ENCODE data around the gene PKHD1. TPM values are rescaled to one million over a fixed set of nuclear protein-coding genes. Genes with fewer than 3 reads are reported as not detected.

PKHD1 gene
- total RNA-seq, 1 experiment from 2014 or later, result 0.40 TPM

DNA sequence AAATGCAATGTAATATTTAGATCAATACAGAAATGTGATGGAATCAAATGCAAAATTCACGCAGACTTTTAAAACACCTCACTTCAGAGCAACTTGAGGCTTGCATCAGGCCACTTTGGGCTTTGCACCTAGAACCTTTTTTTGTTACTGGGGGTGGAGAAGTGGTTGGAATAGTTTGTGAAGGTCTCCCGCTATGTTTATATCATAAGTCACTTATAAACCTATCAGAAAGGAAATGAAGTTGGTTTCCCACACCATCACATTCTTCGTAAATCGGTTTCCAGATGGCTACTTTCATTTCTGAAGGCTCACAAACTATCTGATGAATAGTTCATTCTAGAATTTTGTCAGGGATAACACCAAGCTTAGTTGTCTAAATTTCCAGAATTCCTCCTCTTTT lies 74.8 kb downstream of the PKHD1 start:
- Histone ChIP-seq H3K27me3 (ENCODE audit: low read length) (no peaks in the 10 kb centered on the region), H4K20me1 (ENCODE audit: low read length) (no peaks in the 10 kb centered on the region), H3F3A (ENCODE audit: low read length, unreplicated experiment) (no peaks in the 10 kb centered on the region), H3K4me1 (ENCODE audit: insufficient read depth, low read length) (peaks cover 10% of the 10 kb centered on the region; the same call in 1 of the 2 replicates), H3K4me2 (ENCODE audit: low read length) (no peak overlapping the region), H3K79me2 (ENCODE audit: low read length) (no peaks in the 10 kb centered on the region), H3K36me3 (ENCODE audit: low read depth, low read length) (no peaks in the 10 kb centered on the region), H3K9ac (ENCODE audit: low read length) (no peak overlapping the region), H3K9me3 (ENCODE audit: low read length) (no peaks in the 10 kb centered on the region), H2AFZ (ENCODE audit: low read length) (no peak overlapping the region), H3K9me2 (replicated peaks; ENCODE audit: low read length) (no peaks in the 10 kb centered on the region), H3K4me3 (ENCODE audit: low read length) (no peak overlapping the region), H3K27ac (ENCODE audit: low read length) (no peak overlapping the region)
- no peak for TF ChIP-seq EZH2 (IDR thresholded peaks at IDR 0.05; ENCODE audit: low read length, unreplicated experiment)
- TF ChIP-seq EZH2phosphoT487 (IDR thresholded peaks at IDR 0.05; ENCODE audit: borderline replicate concordance, low read length), result no peak
- TF ChIP-seq, protein P1, sequence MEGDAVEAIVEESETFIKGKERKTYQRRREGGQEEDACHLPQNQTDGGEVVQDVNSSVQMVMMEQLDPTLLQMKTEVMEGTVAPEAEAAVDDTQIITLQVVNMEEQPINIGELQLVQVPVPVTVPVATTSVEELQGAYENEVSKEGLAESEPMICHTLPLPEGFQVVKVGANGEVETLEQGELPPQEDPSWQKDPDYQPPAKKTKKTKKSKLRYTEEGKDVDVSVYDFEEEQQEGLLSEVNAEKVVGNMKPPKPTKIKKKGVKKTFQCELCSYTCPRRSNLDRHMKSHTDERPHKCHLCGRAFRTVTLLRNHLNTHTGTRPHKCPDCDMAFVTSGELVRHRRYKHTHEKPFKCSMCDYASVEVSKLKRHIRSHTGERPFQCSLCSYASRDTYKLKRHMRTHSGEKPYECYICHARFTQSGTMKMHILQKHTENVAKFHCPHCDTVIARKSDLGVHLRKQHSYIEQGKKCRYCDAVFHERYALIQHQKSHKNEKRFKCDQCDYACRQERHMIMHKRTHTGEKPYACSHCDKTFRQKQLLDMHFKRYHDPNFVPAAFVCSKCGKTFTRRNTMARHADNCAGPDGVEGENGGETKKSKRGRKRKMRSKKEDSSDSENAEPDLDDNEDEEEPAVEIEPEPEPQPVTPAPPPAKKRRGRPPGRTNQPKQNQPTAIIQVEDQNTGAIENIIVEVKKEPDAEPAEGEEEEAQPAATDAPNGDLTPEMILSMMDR (conservative IDR thresholded peaks at IDR 0.05; ENCODE audit: low read depth, low read length), result no peak
- CTCF ChIA-PET, result no interaction called here
- POLR2A ChIA-PET (ENCODE audit: unreplicated experiment), result no interaction called here
- ATAC-seq, result no peak
- no peak for DNase-seq
- intact Hi-C loops (cut with micrococcal nuclease), result no loop called here
- BruUV-seq (replicated peaks), result no TSS peak

DNA sequence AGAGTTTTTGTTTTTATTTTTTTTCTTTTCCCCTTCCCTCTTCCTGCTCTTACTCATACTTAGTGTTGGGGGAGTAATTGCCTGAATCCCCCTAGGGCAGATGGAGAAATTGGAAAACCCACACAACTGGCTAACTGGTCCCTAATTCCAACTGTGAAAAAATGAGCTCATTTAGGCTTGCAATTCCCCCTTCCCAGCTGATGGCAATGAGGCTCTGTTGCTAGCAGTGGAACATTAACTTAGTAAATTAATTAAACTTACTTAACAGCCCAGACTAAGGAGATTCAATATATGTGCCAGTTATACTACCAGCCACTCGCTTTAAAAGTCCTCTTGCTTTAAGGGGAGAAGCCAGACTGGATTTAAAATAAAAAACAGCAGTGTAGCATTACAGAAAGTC lies 76.6 kb downstream of the PKHD1 start:
- no peaks in the 10 kb centered on the region for H3K36me3 ChIP-seq (ENCODE audit: low read depth, low read length)
- H3F3A ChIP-seq (ENCODE audit: low read length, unreplicated experiment), result no peaks in the 10 kb centered on the region
- DNase-seq, result no peak
- no peak overlapping the region for H3K9ac ChIP-seq (ENCODE audit: low read length)
- H3K27ac ChIP-seq (ENCODE audit: low read length), result no peak overlapping the region
- H3K9me2 ChIP-seq (replicated peaks; ENCODE audit: low read length), result no peaks in the 10 kb centered on the region
- no peak for TF ChIP-seq EZH2phosphoT487 (IDR thresholded peaks at IDR 0.05; ENCODE audit: borderline replicate concordance, low read length)
- TF ChIP-seq, protein P1 (conservative IDR thresholded peaks at IDR 0.05; ENCODE audit: low read depth, low read length), result no peak; the same call in 1 of the 2 replicates
- no peak for ATAC-seq
- no peaks in the 10 kb centered on the region for H3K9me3 ChIP-seq (ENCODE audit: low read length)
- CTCF ChIA-PET, result no interaction called here
- no peaks in the 10 kb centered on the region for H3K27me3 ChIP-seq (ENCODE audit: low read length)
- H2AFZ ChIP-seq (ENCODE audit: low read length), result no peak overlapping the region
- H3K4me3 ChIP-seq (ENCODE audit: low read length), result no peak overlapping the region
- no TSS peak for BruUV-seq (replicated peaks)
- intact Hi-C loops (cut with micrococcal nuclease), result no loop called here
- POLR2A ChIA-PET (ENCODE audit: unreplicated experiment), result no interaction called here
- H3K79me2 ChIP-seq (ENCODE audit: low read length), result no peaks in the 10 kb centered on the region
- no peaks in the 10 kb centered on the region for H4K20me1 ChIP-seq (ENCODE audit: low read length)
- H3K4me1 ChIP-seq (ENCODE audit: insufficient read depth, low read length), result peaks cover 10% of the 10 kb centered on the region; the same call in 1 of the 2 replicates
- no peak overlapping the region for H3K4me2 ChIP-seq (ENCODE audit: low read length)

DNA sequence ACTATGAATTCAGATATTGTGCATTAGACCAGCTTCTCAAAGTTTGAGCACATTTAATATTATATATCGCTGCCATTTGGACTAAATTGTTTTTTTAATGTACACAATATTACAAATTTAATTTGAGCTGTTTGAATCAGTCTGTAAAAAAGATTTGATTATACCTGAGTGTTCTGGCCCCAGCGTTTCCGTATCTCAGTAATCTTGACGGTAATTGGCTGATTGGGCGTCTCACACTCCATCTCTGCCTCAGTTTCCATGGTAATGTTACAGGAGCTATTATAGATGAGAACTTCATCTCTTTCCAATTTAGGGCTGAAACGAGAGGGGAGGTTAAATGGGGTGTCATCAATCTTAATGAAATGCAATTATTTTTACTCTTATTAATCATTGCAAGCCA lies 77.3 kb downstream of the PKHD1 start:
- DNase-seq, result no peak
- Histone ChIP-seq H2AFZ (ENCODE audit: low read length) (no peak overlapping the region), H4K20me1 (ENCODE audit: low read length) (no peaks in the 10 kb centered on the region), H3K79me2 (ENCODE audit: low read length) (no peaks in the 10 kb centered on the region), H3K9ac (ENCODE audit: low read length) (no peak overlapping the region), H3K9me2 (replicated peaks; ENCODE audit: low read length) (no peaks in the 10 kb centered on the region), H3K27me3 (ENCODE audit: low read length) (no peaks in the 10 kb centered on the region), H3K27ac (ENCODE audit: low read length) (no peak overlapping the region), H3F3A (ENCODE audit: low read length, unreplicated experiment) (no peaks in the 10 kb centered on the region), H3K36me3 (ENCODE audit: low read depth, low read length) (no peaks in the 10 kb centered on the region), H3K9me3 (ENCODE audit: low read length) (no peaks in the 10 kb centered on the region), H3K4me2 (ENCODE audit: low read length) (no peak overlapping the region), H3K4me1 (ENCODE audit: insufficient read depth, low read length) (peaks cover 10% of the 10 kb centered on the region; the same call in 1 of the 2 replicates), H3K4me3 (ENCODE audit: low read length) (no peak overlapping the region)
- TF ChIP-seq EZH2phosphoT487 (IDR thresholded peaks at IDR 0.05; ENCODE audit: borderline replicate concordance, low read length) (no peak), EZH2 (IDR thresholded peaks at IDR 0.05; ENCODE audit: low read length, unreplicated experiment) (no peak)
- TF ChIP-seq, protein P1 (conservative IDR thresholded peaks at IDR 0.05; ENCODE audit: low read depth, low read length), result no peak
- BruUV-seq (replicated peaks), result no TSS peak
- intact Hi-C loops (cut with micrococcal nuclease), result no loop called here
- ATAC-seq, result no peak
- ChIA-PET POLR2A (ENCODE audit: unreplicated experiment) (no interaction called here), CTCF (no interaction called here)
